Suprapubic skin (tissue), 3 donors: ENCODE results near the gene SEPHS1.

Experiments used
- POLR2AphosphoS5 ChIP-seq, 3 donors: sonication (generic); formaldehyde crosslinking; IDR thresholded peaks; one replicate each; pipeline ENCODE4 v1.6.1; 2017; ENCODE audit warnings: antibody characterized with exemption in 3 of 3
- TF ChIP-seq, protein P1 (sequence below), 2 donors: fragments of 200-600 bp in 1 of 2; fragments of 450-650 bp in 1 of 2; sonication (generic) in 1 of 2; IDR thresholded peaks; one replicate each; pipeline ENCODE4 v1.5.1; 2016 to 2019; ENCODE audit warnings: antibody characterized with exemption in 2 of 2, mild to moderate bottlenecking in 1 of 2, moderate library complexity in 1 of 2

DNA sequence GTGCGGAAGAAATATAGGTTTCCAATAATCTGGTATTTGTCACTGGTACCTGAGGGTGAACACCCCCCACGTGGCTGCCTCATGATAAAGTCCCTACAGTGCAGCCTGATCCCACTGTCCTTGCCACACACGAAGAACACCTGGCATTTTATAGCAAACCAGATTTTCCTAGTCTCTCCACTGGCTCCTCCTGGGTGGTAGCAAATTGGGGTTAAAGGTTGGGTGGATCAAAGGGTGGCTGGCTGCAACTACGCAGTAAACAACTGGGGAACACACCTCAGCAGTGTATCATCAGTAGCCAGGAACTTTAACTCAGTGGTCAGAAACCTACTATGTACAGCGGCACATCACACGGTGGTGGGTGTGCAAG, 10.3 kb downstream of the SEPHS1 start:
- TF ChIP-seq POLR2AphosphoS5 (IDR thresholded peaks at IDR 0.05): no peak
- TF ChIP-seq, protein P1, sequence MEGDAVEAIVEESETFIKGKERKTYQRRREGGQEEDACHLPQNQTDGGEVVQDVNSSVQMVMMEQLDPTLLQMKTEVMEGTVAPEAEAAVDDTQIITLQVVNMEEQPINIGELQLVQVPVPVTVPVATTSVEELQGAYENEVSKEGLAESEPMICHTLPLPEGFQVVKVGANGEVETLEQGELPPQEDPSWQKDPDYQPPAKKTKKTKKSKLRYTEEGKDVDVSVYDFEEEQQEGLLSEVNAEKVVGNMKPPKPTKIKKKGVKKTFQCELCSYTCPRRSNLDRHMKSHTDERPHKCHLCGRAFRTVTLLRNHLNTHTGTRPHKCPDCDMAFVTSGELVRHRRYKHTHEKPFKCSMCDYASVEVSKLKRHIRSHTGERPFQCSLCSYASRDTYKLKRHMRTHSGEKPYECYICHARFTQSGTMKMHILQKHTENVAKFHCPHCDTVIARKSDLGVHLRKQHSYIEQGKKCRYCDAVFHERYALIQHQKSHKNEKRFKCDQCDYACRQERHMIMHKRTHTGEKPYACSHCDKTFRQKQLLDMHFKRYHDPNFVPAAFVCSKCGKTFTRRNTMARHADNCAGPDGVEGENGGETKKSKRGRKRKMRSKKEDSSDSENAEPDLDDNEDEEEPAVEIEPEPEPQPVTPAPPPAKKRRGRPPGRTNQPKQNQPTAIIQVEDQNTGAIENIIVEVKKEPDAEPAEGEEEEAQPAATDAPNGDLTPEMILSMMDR (IDR thresholded peaks at IDR 0.05): no peak
